NCI-H82 treated with DMSO at 0.1 percent for 48 hours (cell line): ENCODE results near the gene AXIN2.

ENCODE experiments used
- DNase-seq: peaks from one replicate; lab custom pipeline; 2025; ENCODE audit not compliant: unreplicated experiment; lab: John Stamatoyannopoulos, UW

Gene AXIN2

DNA sequence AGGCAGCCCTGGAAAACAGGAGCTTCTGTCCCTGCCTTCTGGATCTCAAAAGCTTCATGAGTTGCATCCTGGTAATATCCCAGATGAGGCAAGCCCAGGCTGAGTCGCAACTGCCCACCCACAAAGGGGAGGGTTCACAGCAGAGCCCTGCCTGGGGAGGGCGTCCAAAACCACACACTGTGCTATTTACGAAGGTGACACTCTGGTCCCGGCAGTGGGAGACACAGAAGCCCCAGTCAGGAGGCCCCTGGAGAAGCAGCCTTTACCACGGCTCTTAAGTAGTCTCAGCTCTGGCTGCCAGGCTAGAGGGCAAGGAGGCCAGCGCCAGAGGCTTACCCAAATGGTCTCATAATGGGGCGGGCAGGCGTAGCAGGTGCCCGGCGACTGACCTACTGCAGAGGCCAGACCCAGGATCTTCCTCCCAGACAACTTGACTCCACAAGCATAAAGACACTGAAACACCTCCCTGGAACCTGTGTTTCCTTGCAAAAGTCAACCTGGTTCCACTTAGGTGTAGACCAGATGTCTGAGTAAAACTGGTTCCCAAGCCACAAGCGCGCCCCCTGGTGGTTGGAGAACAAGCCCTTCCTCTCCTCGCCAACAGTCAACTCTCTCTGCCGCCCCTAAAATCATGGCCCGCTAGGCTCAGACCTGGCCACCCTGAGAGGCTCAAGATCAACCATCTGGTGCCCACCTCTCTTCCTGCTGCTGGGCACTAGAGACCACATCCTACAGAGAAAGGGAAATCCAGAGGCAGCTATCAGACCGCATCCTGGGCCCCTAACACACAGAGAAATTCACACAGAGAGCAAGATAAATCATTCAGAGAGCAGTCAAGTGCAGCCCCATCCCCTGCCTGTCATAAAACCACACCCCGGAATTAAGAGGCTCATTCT lies 5.2 kb downstream of the AXIN2 start:
- peak; percentile 20 for DNase-seq

DNA sequence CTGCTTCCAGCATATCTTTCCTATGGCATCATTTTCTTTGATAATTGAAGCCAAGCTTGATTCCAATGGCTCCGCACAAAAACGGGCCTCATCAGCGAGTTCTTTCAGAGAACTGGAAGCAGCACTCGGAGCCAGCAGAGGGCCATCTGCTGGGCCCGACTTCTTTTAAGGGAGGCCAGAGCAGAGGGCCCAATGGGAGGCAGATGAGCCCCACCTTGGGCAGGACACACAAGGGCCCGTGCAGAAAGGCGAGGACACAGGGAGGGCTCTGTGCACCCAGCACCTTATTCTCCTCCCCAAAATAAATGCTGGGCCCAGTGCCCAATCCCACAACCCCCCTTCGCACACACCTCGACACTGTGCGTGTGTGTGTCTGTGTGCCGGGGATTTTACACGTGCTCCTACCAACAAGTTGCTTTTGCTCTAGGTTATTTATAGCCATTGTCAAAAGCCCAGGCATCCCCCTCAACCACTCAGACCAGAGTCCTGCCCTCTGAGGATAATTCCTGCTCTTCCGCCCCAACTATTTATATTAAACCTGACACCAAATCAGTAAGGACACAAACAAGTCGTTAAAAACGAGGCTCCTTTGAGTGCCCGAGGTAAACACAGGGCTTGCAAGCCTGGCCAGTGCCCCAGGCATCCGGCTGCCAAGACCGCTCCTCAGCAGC lies 6.8 kb downstream of the AXIN2 start:
- DNase-seq, result no peak

DNA sequence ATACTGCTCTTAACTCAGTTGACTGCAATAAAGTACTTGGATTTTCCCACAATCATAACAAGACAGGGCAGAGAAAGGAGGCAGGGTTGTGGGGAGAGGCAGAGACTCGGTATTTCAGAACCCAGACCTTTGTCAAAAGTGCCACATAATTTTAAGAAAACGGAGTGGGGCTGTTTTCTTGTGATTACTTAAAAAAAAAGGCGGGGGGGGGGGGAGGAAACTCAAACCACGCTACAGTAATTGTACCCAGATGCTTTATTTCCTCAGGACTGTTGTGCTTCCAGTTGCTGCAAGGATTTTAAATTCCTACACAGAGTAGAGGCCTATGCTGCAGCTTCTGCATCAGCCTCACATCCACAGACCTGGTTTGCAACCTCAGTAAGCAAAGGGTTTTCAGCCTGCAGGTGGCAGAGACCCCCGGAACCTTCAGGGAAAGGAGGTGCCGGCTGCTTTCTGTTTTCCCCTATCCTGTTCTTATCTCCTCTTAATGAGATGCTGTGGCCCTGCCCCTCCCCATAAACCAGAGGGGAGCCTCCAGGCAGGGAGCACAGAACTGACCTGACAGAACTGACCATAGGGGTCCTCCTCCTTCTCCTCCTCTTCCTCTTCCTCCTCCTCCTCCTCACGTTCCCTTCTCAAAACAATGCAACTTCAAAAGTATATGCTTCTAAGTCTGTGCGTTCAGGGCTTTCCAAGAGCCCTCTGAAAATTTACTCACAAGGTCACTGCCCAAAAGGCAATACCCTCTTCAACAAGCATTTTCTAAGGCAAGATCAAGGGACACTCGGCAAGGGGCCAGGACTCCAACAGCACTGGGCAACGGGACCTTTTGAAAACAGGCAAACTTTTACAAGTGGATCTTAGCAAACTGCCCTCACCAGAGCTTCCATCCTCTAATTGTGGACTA lies 7.5 kb downstream of the AXIN2 start:
- no peak for DNase-seq

DNA sequence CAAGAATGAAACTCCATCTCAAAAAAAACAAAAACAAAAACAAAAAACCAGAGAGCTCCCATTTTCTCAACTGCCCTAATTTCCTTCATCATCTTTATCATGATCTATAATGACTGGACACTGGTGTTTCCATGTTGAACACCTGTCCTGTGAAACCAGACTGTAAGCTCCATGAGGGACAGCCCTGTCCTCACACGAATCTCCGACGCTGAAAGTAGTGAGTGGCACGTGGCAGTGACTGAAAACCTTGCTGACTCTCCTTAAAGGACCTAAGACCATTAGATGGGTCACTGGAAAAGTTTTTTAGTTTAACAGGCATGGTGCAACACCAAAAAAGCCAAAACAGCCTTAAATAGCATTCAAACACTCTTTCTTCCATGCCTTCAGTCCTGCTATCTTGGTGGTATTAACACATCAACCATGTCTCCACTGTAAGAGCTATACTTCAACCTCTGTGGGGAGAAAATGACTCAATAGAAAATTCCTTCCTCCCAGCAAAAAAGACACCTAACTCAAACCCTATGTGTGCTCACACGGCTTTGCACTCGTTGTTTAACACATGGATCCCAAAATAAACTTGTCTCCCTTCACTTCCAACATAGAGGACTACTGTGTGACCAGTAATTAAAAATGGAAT lies 8.3 kb downstream of the AXIN2 start:
- DNase-seq, result no peak

DNA sequence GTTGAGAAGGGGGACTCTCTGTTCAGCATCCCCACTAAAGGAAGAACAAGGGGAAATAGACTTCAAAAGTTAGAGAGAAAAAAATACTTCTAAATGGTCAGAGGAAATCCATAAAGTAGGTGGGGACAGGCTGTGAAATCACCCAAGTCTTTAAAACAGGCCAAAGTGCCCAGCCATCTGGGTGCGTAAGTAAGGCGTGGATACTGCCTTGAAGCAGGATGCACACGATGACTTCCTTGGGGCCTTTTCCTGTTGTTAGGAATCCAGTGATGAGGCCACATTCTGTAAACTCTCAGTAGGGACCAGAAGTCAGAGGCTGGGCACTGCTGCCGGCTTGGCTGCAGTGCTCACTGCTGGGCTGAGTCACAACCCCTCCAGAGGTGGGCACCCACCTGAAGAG lies 9.2 kb downstream of the AXIN2 start:
- no peak for DNase-seq

DNA sequence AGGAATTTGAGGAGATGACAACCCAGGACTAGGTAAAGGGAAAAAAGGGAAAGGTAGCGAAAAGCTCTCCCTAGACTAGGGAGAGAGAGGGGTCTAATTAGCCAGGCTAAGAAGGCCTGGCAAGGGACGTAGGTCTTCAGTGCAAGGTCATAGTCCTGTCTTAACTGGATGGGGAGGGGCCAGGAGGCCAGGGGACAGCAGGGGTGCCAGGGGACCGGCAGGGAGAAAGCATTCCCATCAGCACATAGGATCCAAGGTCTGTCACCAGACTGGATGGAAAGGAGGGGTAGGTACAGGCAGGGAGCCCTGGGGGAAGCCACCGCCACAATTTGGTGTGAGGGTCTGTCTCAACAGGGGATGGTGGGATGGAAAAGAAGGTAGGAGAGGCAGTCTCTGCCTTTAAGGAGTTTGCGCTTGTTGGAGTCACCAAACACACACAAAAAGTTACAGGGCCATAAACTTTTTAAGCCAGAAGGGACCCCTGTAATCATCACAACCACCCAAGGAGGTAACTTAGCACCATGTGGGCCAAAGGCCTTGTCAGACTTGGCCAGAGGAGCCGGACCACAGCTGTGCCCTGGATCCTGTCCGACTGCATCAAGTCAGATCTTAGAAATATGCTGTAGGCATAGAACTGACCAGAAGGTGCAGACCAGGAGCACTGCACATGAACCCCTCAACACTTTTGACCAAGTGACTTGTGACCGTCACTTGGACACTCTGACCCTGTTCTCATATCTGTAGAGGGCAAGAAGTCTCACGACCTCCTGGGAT lies 10.0 kb downstream of the AXIN2 start:
- no peak for DNase-seq

DNA sequence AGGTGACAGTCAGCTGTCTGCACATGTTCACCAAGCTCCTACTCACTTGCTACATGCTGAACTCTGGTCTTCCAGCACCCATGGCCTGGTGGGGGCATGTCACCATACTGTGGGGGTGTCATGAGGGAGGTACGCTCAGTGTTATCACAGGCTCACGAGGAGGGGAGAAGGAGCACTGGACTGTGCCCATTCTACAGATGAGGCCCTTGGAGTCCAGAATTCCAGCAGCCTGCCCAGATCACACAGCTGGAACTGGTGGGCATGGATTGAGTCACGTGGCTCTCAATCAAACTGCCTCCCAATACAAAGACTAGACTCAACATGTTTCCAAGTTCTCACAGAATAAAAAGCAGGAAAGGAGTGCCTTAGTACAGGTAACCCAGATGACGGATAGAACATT lies 10.7 kb downstream of the AXIN2 start:
- DNase-seq, result no peak

DNA sequence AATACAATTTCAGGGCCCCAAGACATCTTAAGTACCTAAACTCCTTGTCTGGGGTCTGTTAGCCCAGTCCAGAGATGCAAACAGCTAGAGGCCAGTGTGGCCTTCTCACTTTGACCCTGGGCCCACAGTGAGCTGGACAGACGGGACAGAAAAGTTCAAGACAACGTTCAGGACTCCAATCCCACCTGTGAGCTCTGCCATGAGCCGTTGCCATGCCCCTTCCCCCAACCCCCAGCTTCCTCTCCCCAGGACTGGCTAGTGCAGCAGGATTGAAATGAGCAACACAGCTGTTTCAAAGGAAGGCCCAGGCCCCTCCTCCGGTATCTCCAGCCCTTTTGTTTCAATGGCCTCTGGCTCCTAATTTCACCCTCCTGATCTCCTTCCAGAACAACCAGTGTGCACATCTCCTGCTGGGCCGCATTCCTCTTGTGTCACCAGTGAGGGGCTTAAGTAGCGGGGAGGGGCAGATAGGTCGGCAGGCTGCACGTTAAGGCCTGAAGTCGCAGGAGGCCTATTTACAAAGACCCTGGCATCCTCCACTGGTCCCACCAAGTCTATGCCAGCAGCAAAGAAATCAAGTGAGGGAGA lies 11.3 kb downstream of the AXIN2 start:
- DNase-seq, result no peak

DNA sequence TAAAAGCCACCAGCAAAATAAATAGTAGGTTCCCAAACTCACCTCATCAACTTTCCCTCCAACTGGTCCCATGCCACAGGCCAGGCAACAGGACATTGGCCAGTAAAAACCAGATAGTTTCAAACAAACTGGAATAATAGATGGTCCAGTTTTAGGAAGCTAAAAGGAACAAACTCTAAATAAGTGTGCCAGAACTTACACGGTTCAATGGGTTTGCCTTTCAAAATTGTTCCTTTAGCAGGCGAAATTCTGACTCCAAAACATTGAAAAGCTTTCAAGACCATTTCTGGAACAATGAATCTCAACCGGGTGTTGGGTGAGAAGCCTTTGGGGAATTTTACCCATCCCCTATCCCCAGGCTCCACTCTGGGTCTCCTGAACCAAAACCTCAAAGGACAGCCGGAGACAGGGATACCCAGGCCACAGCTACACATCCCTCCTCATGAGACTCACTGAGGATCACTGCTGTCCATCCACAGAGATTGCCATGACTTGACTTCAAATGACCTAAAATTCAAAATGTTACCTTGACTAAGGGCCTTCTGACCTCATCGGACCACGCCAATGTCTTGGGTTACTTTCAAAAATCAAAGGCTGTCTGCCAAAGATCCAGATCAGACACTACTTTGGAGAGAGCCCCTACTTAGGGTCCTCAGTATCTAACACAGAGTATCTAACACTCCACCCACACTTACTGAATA lies 13.0 kb downstream of the AXIN2 start:
- DNase-seq, result no peak

DNA sequence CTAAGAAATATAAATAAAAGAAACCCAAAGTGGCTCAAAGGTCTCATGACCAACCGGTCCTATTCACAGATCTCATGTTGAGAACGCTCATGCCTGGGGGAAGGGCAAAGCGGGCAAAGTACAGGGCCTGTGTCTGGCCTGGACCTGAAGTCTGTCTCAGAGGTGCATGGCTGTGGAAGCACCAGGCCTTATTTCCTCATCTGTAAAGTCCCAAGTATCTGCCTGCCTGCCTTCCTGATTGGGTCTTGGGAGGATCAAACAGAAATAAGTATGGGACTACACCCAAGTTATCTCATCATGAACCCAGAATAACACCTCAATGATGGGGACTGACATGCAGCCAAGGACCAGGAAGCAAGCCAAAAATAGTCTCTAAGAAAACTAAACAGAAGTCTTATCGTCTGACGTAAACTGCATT lies 14.2 kb downstream of the AXIN2 start:
- no peak for DNase-seq

DNA sequence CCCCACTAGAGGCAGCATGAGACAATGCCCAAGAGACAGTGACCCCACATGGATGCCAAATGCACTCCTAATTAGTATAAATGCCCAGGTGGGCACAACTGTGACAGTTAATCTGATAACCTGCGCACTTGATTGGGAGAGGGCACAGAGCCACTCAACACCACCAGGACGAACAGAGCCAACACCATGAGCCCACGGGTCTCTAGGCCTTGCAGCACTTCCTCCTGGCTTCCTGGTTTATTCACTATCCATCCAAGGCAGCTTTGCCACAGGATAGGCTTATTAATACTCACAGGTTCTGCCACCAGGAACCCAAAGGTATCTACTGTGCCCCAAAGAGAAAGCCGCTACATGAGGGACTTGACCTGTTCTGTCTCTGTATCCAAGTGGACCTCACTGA lies 14.9 kb downstream of the AXIN2 start:
- DNase-seq, result no peak

DNA sequence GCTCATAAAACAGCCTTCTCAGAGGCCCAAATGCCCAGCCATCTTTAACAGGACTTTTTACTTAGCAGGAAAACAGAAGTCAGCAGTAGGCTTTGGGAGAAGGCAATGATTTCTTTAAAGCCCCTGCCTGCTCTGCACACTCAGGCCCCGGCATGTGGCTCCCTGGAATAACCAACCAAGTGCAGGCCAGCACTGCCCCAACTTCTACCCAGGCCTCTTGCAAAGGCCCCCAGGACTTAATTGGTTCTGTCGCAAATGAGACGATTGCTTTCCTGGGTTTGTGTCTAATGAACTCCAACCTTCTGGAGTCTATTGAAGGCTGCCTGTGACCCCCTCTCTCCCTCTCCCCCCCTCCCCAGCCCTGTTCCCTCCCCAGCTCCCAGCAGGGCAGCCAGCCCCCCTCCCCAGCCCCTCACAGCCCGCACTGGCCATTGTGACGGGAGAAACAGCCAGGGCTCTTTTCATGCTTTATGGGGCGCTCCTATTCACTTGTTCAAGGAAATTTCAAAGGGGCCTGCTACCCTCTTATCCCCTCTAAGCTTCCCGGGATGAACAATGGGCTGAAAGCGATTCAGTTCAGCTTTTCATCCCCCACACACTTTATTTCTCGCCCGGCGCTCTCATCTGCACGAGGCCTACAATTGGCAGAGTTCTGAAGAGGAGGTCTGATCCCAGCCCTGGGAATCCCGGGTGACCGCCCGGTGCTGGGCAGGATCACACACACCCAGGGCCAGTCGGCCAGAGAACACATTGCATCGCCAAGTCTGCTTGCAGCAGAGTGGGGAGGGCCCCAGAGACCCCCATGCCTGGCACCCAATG lies 15.5 kb downstream of the AXIN2 start:
- DNase-seq, result no peak

DNA sequence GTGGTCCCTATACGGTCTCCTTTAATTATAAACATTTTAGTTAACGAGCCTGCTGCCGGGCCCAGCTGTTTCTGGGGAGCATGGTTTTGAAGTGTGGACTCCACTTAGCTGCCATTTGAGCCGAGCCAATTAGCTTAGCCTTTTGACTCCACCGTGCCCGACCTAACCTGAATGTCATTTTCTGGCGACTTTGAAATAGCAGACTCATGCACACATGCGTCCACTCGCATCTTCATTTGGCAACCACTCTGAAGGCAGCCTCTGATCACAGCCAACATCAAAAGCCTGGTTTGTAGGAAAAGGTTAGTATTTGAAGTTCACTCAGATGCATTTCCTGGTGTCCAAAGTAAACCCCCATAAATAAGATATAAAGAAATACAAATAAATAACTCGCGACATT lies 16.8 kb downstream of the AXIN2 start:
- DNase-seq, result no peak

DNA sequence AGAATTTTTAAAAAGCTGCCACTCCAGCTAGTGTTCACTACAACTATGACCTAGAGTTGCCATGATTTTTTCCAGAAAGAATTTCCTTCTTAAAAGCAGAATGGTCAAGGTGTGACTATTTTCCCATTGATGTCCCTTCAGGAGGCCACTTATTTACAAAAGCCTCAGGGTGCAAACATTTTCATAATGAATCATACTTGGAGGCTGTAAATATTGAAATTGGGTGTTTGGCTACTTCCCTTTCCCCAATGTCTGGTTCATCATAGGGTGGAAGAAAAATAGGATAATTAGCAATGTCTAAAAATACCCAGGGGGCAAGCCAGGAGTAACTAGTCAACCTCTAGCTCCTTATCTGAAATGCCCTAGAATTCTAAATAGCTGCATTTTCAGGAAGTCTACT lies 18.8 kb downstream of the AXIN2 start:
- DNase-seq, result no peak

DNA sequence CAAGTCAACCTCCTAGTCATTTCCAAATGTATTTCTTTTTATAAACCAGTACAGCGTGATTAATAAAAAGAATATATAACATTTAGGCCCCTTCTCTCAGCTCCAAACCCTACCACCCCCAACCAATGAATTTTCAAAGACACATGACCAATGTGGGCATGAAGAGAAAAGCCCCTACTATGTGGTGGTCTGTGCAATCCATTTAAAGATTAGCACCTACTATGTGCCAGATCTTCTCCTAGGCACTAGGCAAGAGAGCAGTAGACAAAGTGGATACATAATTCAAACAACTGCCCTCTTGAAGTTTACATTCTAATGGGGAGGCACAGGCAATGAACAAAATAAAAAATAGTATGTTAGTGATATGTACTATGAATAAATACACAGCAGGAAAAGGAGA lies 19.4 kb downstream of the AXIN2 start:
- no peak for DNase-seq

DNA sequence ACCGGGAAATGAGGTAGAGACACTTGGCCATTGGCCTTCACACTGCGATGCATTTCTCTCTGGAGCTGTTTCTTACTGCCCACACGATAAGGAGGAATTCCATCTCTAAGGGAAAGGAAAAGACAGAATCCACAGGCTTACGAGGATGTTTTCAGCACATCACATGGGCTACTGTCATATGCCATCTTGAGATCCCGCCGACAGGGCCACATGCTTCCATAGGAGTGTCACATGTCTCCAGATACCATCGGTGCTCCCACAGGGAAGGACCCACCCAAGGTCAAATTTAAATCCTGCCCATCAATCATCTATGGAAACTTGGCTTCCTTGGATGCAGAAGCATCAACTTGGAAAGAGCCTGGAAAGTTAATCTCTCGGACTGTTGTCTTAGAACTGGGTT lies 20.0 kb downstream of the AXIN2 start:
- DNase-seq, result no peak

DNA sequence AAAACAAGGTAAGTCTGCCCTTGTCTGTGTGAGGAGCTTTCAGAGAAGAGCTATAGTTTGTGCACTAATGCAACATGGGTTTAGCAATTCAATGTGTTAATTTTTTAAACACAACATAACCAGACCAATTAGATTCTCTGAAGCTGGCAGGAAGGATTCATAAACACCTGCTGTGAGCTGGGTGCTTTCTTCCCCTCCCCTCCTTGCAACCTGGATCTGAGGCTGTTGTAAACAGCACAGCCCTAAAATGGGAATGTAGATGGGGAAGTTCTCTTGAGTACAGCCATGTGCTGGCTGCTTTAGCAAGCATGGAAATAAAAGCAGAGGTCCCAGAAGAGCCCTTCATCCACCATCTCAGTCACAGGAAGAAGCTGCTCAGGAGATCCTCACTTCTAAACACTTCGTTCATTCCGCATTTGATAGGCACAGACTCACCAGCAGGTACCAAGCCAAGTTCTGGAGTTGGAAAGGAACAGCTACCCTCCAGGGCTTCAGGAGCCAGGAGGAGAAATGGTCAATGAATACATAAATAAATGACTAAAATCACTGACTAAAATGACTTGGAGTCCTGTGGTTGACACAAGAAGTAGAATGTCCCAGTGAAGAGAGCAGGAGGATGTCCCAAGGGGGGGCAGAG lies 21.7 kb downstream of the AXIN2 start:
- no peak for DNase-seq
